Measurements from ENCODE around the gene C5orf58.

DNA sequence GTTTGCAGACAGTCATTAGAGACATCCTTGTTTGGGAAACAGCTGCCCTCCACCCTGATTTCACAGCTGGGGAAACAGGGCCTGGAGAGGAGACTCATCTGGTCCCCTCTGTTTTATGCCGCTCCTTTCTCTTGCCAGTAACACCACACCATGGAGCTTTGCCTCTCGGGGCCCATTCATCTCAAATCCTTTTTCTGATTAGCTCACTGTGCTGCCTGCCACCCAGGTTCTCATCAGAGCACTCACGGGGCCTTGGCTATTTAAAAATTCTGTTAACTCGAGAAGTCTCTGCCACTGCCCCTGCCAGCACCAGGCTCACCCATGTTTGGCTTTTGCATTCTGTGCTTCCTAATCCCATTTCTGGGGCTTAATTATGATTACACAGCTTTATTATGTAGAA, 36.8 kb upstream of the C5orf58 start:
- no peak for TF ChIP-seq CTCF (IDR thresholded peaks at IDR 0.05)
- TF ChIP-seq POLR2A (IDR thresholded peaks at IDR 0.05), result no peak
